Vagina (tissue), 2 donors: ENCODE results near the gene ISOC1. TPM values are rescaled to one million over a fixed set of nuclear protein-coding genes. Genes with fewer than 3 reads are reported as not detected.

Source experiments
- DNase-seq, 2 donors: peaks; one replicate each; pipeline ENCODE4 v3.0.0-alpha.2; 2017; ENCODE audit errors: extremely low spot score in 2 of 2
- H3K27ac ChIP-seq: fragments of 200-600 bp; sonication (generic); one replicate; pipeline ENCODE4 v1.5.1; 2019
- H3K27me3 ChIP-seq: fragments of 200-600 bp; sonication (generic); one replicate; pipeline ENCODE4 v1.5.1; 2019
- H3K36me3 ChIP-seq, 2 donors: fragments of 200-600 bp; sonication (generic); one replicate each; pipeline ENCODE4 v1.5.1; 2017 to 2019
- H3K4me1 ChIP-seq: fragments of 200-600 bp; sonication (generic); one replicate; pipeline ENCODE4 v1.5.1; 2019
- H3K4me3 ChIP-seq, 2 donors: fragments of 200-600 bp; sonication (generic); 1 replicate in 1 of 2; 2 replicates in 1 of 2; pipeline ENCODE4 v1.5.1; 2016 to 2019
- H3K9me3 ChIP-seq: fragments of 200-600 bp; sonication (generic); one replicate; pipeline ENCODE4 v1.5.1; 2019
- CTCF ChIP-seq, 3 experiments: fragments of 450-650 bp in 2 of 3; fragments of 200-600 bp in 1 of 3; sonication (generic) in 1 of 3; IDR thresholded peaks; one replicate each; pipeline ENCODE4 v1.5.1; 2017 to 2019; ENCODE audit warnings: antibody characterized with exemption in 3 of 3, mild to moderate bottlenecking in 2 of 3, moderate library complexity in 2 of 3
- POLR2A ChIP-seq, 2 donors: fragments of 450-650 bp; IDR thresholded peaks; one replicate each; pipeline ENCODE4 v1.6.1; 2017; ENCODE audit warnings: antibody characterized with exemption in 2 of 2, mild to moderate bottlenecking in 2 of 2, moderate library complexity in 2 of 2
- POLR2AphosphoS5 ChIP-seq, 2 donors: sonication (generic); formaldehyde crosslinking; IDR thresholded peaks; one replicate each; pipeline ENCODE4 v1.9.0; 2017; ENCODE audit warnings: antibody characterized with exemption in 2 of 2, mild to moderate bottlenecking in 2 of 2, low read depth in 1 of 2; ENCODE audit not compliant: insufficient read depth in 1 of 2
- intact Hi-C: fragments of 100-400 bp; cut with DNase I; formaldehyde crosslinking; loops from one replicate; pipeline ENCODE4 v1.15.1; 2023
- total RNA-seq: library from RNA; depleted of rRNA; stranded (reverse); fragments of >200 nt; gene quantifications from one replicate; pipeline ENCODE4 v1.2.3, GENCODE V29; 2016

ISOC1 gene
- 25.0 TPM for total RNA-seq

GRCh38 chr5:129094087-129094923 is at the start of gene ISOC1:
TSS of gene ISOC1 (plus strand) at chr5:129094749. CDS start at chr5:129094767, 18 bp downstream.
- intact Hi-C loops, result no loop called here
- peak in 1 of 2 donors; percentile 74 for TF ChIP-seq POLR2AphosphoS5 (IDR thresholded peaks at IDR 0.05; ENCODE audit: insufficient read depth in 1 of 2, low read depth in 1 of 2)
- TF ChIP-seq CTCF (IDR thresholded peaks at IDR 0.05), result peak in 1 of 3 experiments; percentile 12
- TF ChIP-seq POLR2A (IDR thresholded peaks at IDR 0.05), result peak in 1 of 2 donors; percentile 67
- Histone ChIP-seq H3K27me3 (no peaks in the 10 kb centered on the region), H3K36me3 (no peaks in the 10 kb centered on the region), H3K27ac (peak within 1 kb of the TSS; percentile 94), H3K9me3 (no peaks in the 10 kb centered on the region), H3K4me1 (peaks cover 42% of the 10 kb centered on the region), H3K4me3 (peak within 1 kb of the TSS; percentile 97)
- peak in 1 of 2 donors; percentile 91 for DNase-seq

GRCh38 chr5:129046151-129046550 is 48.4 kb upstream of the ISOC1 start:
- intact Hi-C loops, result no loop called here
- H3K27me3 ChIP-seq, result no peaks in the 10 kb centered on the region
- no peaks in the 10 kb centered on the region for H3K36me3 ChIP-seq
- H3K9me3 ChIP-seq, result no peaks in the 10 kb centered on the region
- TF ChIP-seq CTCF (IDR thresholded peaks at IDR 0.05) (no peak), POLR2AphosphoS5 (IDR thresholded peaks at IDR 0.05; ENCODE audit: insufficient read depth in 1 of 2, low read depth in 1 of 2) (no peak), POLR2A (IDR thresholded peaks at IDR 0.05) (no peak)
- H3K27ac ChIP-seq, result no peak overlapping the region
- no peak for DNase-seq
- peaks cover 18% of the 10 kb centered on the region for H3K4me1 ChIP-seq
- no peak overlapping the region for H3K4me3 ChIP-seq

- peaks cover 18% of the 10 kb centered on the region for H3K4me1 ChIP-seq
- no peak for TF ChIP-seq POLR2A (IDR thresholded peaks at IDR 0.05)
- no peak for TF ChIP-seq CTCF (IDR thresholded peaks at IDR 0.05)
- TF ChIP-seq POLR2AphosphoS5 (IDR thresholded peaks at IDR 0.05; ENCODE audit: insufficient read depth in 1 of 2, low read depth in 1 of 2), result no peak
- DNase-seq, result no peak
- H3K27ac ChIP-seq, result no peak overlapping the region
- H3K9me3 ChIP-seq, result no peaks in the 10 kb centered on the region
- intact Hi-C loops, result no loop called here
- H3K36me3 ChIP-seq, result no peaks in the 10 kb centered on the region
- H3K27me3 ChIP-seq, result no peaks in the 10 kb centered on the region
- no peak overlapping the region for H3K4me3 ChIP-seq
These were observed 46.0 kb upstream of the ISOC1 start for GRCh38 chr5:129048509-129048908.

- TF ChIP-seq CTCF (IDR thresholded peaks at IDR 0.05) (no peak), POLR2A (IDR thresholded peaks at IDR 0.05) (no peak)
- H3K4me1 ChIP-seq, result peaks cover 18% of the 10 kb centered on the region
- intact Hi-C loops, result no loop called here
- H3K27ac ChIP-seq, result no peak overlapping the region
- no peaks in the 10 kb centered on the region for H3K9me3 ChIP-seq
- H3K4me3 ChIP-seq, result no peak overlapping the region
- no peaks in the 10 kb centered on the region for H3K36me3 ChIP-seq
- no peak for DNase-seq
- no peaks in the 10 kb centered on the region for H3K27me3 ChIP-seq
These were observed 45.3 kb upstream of the ISOC1 start for GRCh38 chr5:129049126-129049799.

- no peak for TF ChIP-seq POLR2AphosphoS5 (IDR thresholded peaks at IDR 0.05; ENCODE audit: insufficient read depth in 1 of 2, low read depth in 1 of 2)
- no peak for TF ChIP-seq POLR2A (IDR thresholded peaks at IDR 0.05)
- TF ChIP-seq CTCF (IDR thresholded peaks at IDR 0.05), result no peak
- Histone ChIP-seq H3K27ac (no peak overlapping the region), H3K36me3 (no peaks in the 10 kb centered on the region), H3K27me3 (no peaks in the 10 kb centered on the region), H3K4me1 (peaks cover 18% of the 10 kb centered on the region), H3K4me3 (no peak overlapping the region), H3K9me3 (no peaks in the 10 kb centered on the region)
- intact Hi-C loops, result no loop called here
- DNase-seq, result no peak
These were observed 43.3 kb upstream of the ISOC1 start for GRCh38 chr5:129051283-129051682.
